AG08396 (cell line): ENCODE measurements around the gene FOSB.

Source experiments
- DNase-seq: peaks from one replicate; pipeline ENCODE4 v3.0.0; 2012; ENCODE audit warnings: low spot score, mixed read lengths

The FOSB gene

GRCh38 chr19:45442778-45443461 lies 24.9 kb upstream of the FOSB start:
- no peak for DNase-seq

- DNase-seq: peak; percentile 97
Measured at GRCh38 chr19:45443462-45444317, 24.1 kb upstream of the FOSB start.

GRCh38 chr19:45444318-45445041 lies 23.3 kb upstream of the FOSB start:
- DNase-seq: peak; percentile 94

- no peak for DNase-seq
Measured at GRCh38 chr19:45445139-45445538, 22.7 kb upstream of the FOSB start.

GRCh38 chr19:45446295-45446694 lies 21.5 kb upstream of the FOSB start:
- peak; percentile 33 for DNase-seq

GRCh38 chr19:45446944-45447343 lies 20.9 kb upstream of the FOSB start:
- DNase-seq: no peak

- no peak for DNase-seq
Measured at GRCh38 chr19:45448425-45448756, 19.4 kb upstream of the FOSB start.

GRCh38 chr19:45448887-45449299 lies 18.9 kb upstream of the FOSB start:
- DNase-seq: no peak

GRCh38 chr19:45450012-45450333 lies 17.8 kb upstream of the FOSB start:
- DNase-seq: no peak

GRCh38 chr19:45451131-45451849 lies 16.5 kb upstream of the FOSB start:
- DNase-seq: peak; percentile 62

GRCh38 chr19:45451850-45452387 lies 15.9 kb upstream of the FOSB start:
- DNase-seq: no peak

GRCh38 chr19:45455707-45456499 lies 11.9 kb upstream of the FOSB start:
- peak; percentile 95 for DNase-seq

- DNase-seq: no peak
Measured at GRCh38 chr19:45456500-45456815, 11.3 kb upstream of the FOSB start.

GRCh38 chr19:45457776-45458175 lies 10.0 kb upstream of the FOSB start:
- DNase-seq: no peak

- DNase-seq: no peak
Measured at GRCh38 chr19:45460807-45461347, 6.9 kb upstream of the FOSB start.

- DNase-seq: no peak
Measured at GRCh38 chr19:45462174-45462573, 5.6 kb upstream of the FOSB start.

- DNase-seq: no peak
Measured at GRCh38 chr19:45463241-45463640, 4.6 kb upstream of the FOSB start.

GRCh38 chr19:45464274-45464673 lies 3.5 kb upstream of the FOSB start:
- DNase-seq: no peak

- no peak for DNase-seq
Measured at GRCh38 chr19:45464852-45465441, 2.8 kb upstream of the FOSB start.

- no peak for DNase-seq
Measured at GRCh38 chr19:45467115-45467455, 711 bp upstream of the FOSB start.

GRCh38 chr19:45468159-45468651 lies 409 bp downstream of the FOSB start:
- no peak for DNase-seq
